Body of pancreas (tissue), 4 donors: ENCODE measurements around the gene DGKE. TPM values are rescaled to one million over a fixed set of nuclear protein-coding genes. Genes with fewer than 3 reads are reported as not detected.
A peak's percentile ranks its signal among the peaks of the same experiment; 100 is the strongest.

Experiments used
- ATAC-seq: fragments of 150-250 bp; one replicate; pipeline ENCODE4 v1.9.1; 2016
- DNase-seq, 4 donors: peaks; one replicate each; pipeline ENCODE4 v3.0.0-alpha.2; 2019
- H3K27ac ChIP-seq, 4 donors: fragments of 200-600 bp; sonication (generic); 1 replicate in 3 of 4; 2 replicates in 1 of 4; pipeline versions ENCODE4 v1.5.1 to v1.6.1; 2016 to 2019; ENCODE audit warnings: mild to moderate bottlenecking in 1 of 4, mixed read lengths in 1 of 4, moderate library complexity in 1 of 4
- H3K27me3 ChIP-seq, 2 donors: fragments of 200-600 bp; sonication (generic); one replicate each; pipeline ENCODE4 v1.6.0; 2016; ENCODE audit warnings: mild to moderate bottlenecking in 1 of 2
- H3K36me3 ChIP-seq, 2 donors: fragments of 200-600 bp; sonication (generic); replicated peaks in 1 of 2; 2 replicates each; pipeline ENCODE4 v1.5.1; 2016; ENCODE audit warnings: low read depth in 2 of 2; ENCODE audit not compliant: insufficient read depth in 1 of 2
- H3K4me1 ChIP-seq: fragments of 200-600 bp; sonication (generic); one replicate; pipeline ENCODE4 v1.6.0; 2016
- H3K4me3 ChIP-seq, 2 donors: fragments of 200-600 bp; sonication (generic); 1 replicate in 1 of 2; 2 replicates in 1 of 2; pipeline ENCODE4 v1.5.1; 2016 to 2019
- H3K9me3 ChIP-seq, 3 donors: fragments of 200-600 bp; sonication (generic); 1 replicate in 2 of 3; 2 replicates in 1 of 3; pipeline ENCODE4 v1.5.1; 2016
- POLR2A ChIP-seq, 3 donors: fragments of 450-650 bp; IDR thresholded peaks; one replicate each; pipeline ENCODE4 v1.6.1; 2016; ENCODE audit warnings: antibody characterized with exemption in 3 of 3, mild to moderate bottlenecking in 2 of 3
- WGBS, 2 donors: methylation state at CpG; one replicate each; pipeline ENCODE4 v1.1.5; 2017; 5-methylcytosine and 5-hydroxymethylcytosine counted together
- intact Hi-C: fragments of 100-400 bp; cut with DNase I; formaldehyde crosslinking; loops from one replicate; pipeline ENCODE4 v1.15.1; 2023
- total RNA-seq, 2 donors: library from RNA; depleted of rRNA; stranded (reverse); fragments of >200 nt; gene quantifications; one replicate each; pipeline ENCODE4 v1.1.0, GENCODE V29; 2016
- TF ChIP-seq, protein P1 (sequence below), 7 experiments: fragments of 450-650 bp in 4 of 7; fragments of 200-600 bp in 3 of 7; sonication (generic) in 3 of 7; IDR thresholded peaks; one replicate each; pipeline ENCODE4 v1.5.1; 2016 to 2019; ENCODE audit warnings: antibody characterized with exemption in 7 of 7

DGKE gene
- total RNA-seq, 2 donors from 2014 or later = 4.6 to 7.0 TPM

DNA sequence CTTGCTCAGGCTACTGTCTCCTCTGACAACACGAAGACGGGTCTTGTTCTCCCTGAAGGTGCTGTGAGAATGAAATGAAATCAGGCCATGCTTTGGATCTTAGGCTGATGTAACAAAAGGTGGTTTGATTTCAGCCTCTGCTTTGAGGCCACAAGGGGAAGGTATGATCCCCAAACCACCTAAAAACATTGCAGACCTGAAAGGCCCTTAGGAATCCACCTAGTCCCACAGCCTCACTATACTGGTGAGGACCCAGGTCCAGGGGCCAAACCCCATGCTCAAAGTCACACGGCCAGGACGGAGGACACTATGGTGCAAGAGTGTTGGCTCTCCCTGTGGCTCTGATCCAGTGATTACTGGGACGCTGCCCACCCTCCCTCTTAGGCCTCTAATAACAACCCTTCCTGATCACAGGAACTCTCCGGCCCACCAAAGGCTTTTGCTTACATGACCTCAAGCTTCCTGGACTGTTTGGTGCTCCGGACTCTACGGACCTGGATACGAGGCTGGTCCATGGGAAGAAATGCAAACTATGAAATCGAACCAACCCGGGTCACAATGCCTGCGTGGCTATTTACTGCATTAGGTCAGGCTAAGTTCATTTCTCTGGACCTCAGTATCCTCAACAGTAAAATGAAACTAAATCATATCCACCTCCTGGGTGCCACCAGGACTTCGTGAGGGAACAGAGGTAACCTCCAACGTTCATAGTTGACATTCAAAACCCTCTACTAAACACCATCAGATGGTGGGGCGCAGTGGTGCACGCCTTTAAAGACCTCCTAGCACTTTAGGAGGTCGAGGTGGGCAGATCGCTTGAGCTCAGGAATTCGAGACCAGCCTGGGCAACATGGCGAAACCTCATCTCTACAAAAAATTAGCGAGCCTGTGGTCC is 78.4 kb downstream of the DGKE start:
- peak overlapping the region in 2 of 4 donors; percentile 24 to 92 for H3K27ac ChIP-seq
- no peak for TF ChIP-seq POLR2A (IDR thresholded peaks at IDR 0.05)
- TF ChIP-seq, protein P1, sequence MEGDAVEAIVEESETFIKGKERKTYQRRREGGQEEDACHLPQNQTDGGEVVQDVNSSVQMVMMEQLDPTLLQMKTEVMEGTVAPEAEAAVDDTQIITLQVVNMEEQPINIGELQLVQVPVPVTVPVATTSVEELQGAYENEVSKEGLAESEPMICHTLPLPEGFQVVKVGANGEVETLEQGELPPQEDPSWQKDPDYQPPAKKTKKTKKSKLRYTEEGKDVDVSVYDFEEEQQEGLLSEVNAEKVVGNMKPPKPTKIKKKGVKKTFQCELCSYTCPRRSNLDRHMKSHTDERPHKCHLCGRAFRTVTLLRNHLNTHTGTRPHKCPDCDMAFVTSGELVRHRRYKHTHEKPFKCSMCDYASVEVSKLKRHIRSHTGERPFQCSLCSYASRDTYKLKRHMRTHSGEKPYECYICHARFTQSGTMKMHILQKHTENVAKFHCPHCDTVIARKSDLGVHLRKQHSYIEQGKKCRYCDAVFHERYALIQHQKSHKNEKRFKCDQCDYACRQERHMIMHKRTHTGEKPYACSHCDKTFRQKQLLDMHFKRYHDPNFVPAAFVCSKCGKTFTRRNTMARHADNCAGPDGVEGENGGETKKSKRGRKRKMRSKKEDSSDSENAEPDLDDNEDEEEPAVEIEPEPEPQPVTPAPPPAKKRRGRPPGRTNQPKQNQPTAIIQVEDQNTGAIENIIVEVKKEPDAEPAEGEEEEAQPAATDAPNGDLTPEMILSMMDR (IDR thresholded peaks at IDR 0.05) = no peak
- peak in 3 of 4 donors; percentile 31 to 54 (median 33) for DNase-seq
- H3K4me3 ChIP-seq = peak overlapping the region; percentile 41 to 90
- 26% methylated on average over 20 to 21 of the region's 21 CpGs for WGBS, 2 donors
- H3K36me3 ChIP-seq = peaks cover 0 to 1% of the 10 kb centered on the region in 2 donors
- no peak for ATAC-seq
- no peaks in the 10 kb centered on the region for H3K9me3 ChIP-seq
- peaks cover 58% of the 10 kb centered on the region for H3K4me1 ChIP-seq
- no peaks in the 10 kb centered on the region for H3K27me3 ChIP-seq
- intact Hi-C loops = no loop called here

DNA sequence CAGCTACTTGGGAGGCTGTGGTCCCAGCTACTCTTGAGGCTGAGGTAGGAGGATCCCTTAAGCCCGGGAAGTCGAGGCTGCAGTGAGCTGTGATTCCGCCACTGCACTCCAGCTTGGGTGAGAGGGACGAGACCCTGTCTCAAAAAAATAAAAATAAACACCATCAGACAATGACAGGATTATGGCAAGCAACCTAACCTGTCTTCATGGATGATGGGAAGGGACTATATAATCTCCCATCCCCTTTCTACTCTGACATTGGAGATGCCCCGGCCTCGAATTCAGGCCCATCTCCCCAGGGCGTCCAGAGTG is 79.0 kb downstream of the DGKE start:
- ATAC-seq = no peak
- TF ChIP-seq, protein P1 (IDR thresholded peaks at IDR 0.05) = no peak
- no peak for TF ChIP-seq POLR2A (IDR thresholded peaks at IDR 0.05)
- Histone ChIP-seq H3K9me3 (no peaks in the 10 kb centered on the region), H3K4me1 (peaks cover 58% of the 10 kb centered on the region), H3K27me3 (no peaks in the 10 kb centered on the region), H3K27ac (peak overlapping the region in 3 of 4 donors; percentile 91 to 96 (median 92)), H3K36me3 (no peaks in the 10 kb centered on the region), H3K4me3 (peak overlapping the region; percentile 72 to 90)
- intact Hi-C loops = no loop called here
- no peak for DNase-seq
- 12 to 26% methylated on average over 7 of the region's 7 CpGs for WGBS, 2 donors

DNA sequence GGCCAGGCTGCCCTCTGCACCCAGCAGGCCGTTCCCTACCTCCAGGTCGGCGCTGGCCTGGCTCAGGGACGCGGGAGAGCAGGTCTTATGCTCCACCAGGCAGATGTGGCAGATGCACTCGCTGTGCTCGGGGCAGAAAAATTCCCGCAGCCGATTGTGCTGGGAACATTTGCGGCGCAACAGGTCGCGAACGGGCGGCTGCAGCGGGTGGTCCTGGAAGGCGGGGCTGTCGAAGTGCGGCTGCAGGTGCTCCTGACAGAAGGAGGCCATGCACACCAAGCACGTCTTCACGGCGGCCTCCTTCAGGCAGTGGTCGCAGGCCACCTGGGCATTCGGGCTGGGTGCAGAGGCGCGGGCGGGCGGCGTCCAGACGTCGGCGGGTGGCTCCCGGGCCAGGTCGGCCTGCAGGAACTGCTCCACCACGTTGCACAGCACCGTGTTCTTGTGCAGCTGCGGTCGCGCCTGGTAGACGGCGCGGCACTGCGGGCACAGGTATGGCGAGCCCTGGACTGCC is 79.5 kb downstream of the DGKE start:
- Histone ChIP-seq H3K27ac (peak overlapping the region; percentile 76 to 96 (median 92)), H3K4me3 (peak overlapping the region; percentile 72 to 90), H3K27me3 (no peaks in the 10 kb centered on the region), H3K36me3 (no peaks in the 10 kb centered on the region), H3K4me1 (peaks cover 58% of the 10 kb centered on the region), H3K9me3 (no peaks in the 10 kb centered on the region)
- intact Hi-C loops = no loop called here
- ATAC-seq = peak; percentile 68
- DNase-seq = peak in 3 of 4 donors; percentile 30 to 36 (median 35)
- TF ChIP-seq, protein P1 (IDR thresholded peaks at IDR 0.05) = no peak
- TF ChIP-seq POLR2A (IDR thresholded peaks at IDR 0.05) = no peak
- 0 to 1% methylated on average over 2 to 43 of the region's 44 CpGs for WGBS, 2 donors

DNA sequence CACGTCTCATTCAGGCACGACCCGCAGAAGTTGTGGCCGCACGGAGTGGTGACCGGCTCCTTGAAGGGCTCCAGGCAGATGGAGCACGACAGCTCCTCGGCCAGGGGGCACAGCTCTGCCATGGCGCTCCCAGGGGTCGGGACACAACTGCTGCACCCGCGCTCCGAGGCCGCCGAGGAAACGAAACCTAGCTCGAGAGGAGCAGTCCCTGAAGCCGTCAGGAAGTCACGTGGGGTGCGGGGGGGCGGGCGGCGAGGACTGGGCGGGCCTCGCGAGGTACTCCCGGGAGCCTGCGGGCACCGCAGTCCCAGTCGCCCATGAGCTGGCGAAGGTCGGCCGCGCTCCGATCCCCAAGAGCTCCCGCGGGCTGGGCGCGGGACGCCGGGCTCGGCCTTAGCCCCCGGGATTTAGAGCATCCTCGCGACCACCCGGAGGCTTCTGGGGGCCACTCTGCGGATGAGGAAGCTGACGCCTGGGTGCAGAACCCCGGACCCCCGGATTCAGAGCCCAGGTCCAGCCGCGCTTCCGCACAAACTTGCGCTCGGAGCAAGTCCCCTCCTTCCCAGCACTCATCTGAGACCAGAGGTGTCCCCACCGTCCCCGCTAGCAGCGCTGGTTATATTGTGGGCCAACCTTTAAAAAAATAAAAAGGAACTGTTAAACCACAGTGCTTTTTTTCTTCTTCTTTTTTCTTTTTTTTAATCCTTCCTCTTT is 80.1 kb downstream of the DGKE start, which contains the start of gene TRIM25:
TRIM25 (minus strand) TSS at position 183 of the 714 bp plus-strand sequence; CDS start at position 122, 61 bp downstream.
- H3K4me1 ChIP-seq = peaks cover 55% of the 10 kb centered on the region
- H3K27me3 ChIP-seq = no peaks in the 10 kb centered on the region
- peak; percentile 98 to 99 (median 99) for TF ChIP-seq POLR2A (IDR thresholded peaks at IDR 0.05)
- TF ChIP-seq, protein P1 (IDR thresholded peaks at IDR 0.05) = no peak
- 0 to 1% methylated on average over 14 to 58 of the region's 58 CpGs for WGBS, 2 donors
- no peaks in the 10 kb centered on the region for H3K9me3 ChIP-seq
- peak within 1 kb of the TSS; percentile 76 to 96 (median 92) for H3K27ac ChIP-seq
- peak within 1 kb of the TSS; percentile 72 to 90 for H3K4me3 ChIP-seq
- DNase-seq (peak; percentile 92 to 95 (median 94)), ATAC-seq (peak; percentile 95)
- no peaks in the 10 kb centered on the region for H3K36me3 ChIP-seq
- intact Hi-C loops = no loop called here
